Stimulated activated CD8-positive, alpha-beta memory T cell treated with anti-CD3 and anti-CD28 coated beads, Interleukin-2, amount 100 ng/mL, for 1 hour (primary cell): ENCODE measurements around the gene ALDH1L1.
"Not testable (repeated sequence)": the region's sequence is repeated elsewhere in the genome, so short reads cannot be mapped to it uniquely, and the experiment has no call there.

ENCODE experiments used
- DNase-seq, 2 donors: peaks; one replicate each; pipeline ENCODE4 v3.0.0-alpha.2; 2020; ENCODE audit warnings: low read depth in 2 of 2

The ALDH1L1 gene

DNA sequence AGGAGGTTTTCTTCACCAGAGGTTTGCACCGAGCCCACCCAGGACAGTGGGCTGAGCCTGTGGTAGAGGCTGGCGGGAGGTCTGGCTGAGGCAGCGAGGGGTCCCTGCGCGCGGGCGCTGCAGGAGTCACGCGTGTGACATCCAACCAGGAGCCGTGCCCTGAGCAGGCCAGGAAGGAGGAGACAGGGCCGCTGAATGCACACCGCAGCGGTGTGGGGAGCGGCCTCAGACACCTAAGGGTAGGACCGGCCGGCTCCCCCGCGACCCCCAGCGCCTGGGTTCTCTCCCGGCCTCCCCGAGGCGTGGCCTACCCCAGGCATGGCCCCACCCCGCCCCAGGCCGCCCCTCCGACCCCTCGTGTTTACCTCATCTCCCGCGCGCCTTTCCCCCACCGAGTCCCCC, 96.9 kb downstream of the ALDH1L1 start:
- DNase-seq, result no peak

DNA sequence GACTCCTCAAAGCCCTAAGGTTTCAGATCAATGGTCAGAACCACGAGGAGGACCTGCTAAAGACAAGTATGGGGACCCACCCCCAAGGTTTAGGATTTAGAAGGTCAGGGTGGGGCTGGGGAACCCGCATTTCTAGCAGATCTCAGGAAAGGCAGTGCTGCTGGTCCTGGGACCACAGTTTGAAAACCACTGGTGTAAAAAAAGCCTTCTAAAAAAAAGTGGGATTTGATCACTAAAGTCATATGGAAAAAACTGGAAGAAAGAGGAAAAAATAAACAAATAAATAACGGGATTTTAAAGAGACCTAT, 97.3 kb downstream of the ALDH1L1 start:
- no peak for DNase-seq

DNA sequence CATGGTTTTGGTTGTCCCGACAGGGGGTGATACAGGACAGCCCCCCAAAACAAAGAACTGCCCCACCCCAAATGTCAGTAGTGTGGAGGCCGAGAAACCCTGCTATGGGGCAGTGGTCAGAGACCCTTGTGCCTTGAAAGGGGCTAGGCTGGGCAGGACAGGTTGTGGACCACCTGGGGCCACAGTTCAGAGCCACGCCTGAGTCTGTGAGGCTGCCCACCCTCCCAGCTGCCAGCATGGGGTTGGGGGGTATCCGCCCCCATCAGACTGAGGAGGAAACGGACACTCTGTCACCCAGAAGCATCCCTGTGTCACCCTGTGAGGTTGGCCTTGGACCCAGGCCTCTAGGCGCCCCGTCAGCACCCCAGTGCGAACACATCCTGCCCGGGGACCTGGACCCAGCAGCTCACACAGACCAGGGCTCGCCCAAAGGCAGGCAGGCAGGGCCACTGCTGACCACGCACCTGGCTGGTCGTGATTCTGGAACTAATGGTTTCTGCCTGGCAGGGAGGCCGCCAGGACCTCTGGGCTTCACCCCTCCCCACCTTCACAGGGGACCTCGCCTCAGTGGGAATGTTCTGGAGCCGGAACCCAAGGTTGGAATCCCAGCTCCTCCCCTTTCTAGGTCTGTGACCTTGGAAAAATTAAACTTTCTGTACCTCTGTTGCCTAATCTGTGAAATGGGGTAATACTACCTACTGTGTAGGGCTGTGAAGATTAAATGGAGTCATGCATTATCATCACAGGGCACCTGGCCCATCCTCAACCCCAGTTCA, 97.8 kb downstream of the ALDH1L1 start:
- no peak for DNase-seq

DNA sequence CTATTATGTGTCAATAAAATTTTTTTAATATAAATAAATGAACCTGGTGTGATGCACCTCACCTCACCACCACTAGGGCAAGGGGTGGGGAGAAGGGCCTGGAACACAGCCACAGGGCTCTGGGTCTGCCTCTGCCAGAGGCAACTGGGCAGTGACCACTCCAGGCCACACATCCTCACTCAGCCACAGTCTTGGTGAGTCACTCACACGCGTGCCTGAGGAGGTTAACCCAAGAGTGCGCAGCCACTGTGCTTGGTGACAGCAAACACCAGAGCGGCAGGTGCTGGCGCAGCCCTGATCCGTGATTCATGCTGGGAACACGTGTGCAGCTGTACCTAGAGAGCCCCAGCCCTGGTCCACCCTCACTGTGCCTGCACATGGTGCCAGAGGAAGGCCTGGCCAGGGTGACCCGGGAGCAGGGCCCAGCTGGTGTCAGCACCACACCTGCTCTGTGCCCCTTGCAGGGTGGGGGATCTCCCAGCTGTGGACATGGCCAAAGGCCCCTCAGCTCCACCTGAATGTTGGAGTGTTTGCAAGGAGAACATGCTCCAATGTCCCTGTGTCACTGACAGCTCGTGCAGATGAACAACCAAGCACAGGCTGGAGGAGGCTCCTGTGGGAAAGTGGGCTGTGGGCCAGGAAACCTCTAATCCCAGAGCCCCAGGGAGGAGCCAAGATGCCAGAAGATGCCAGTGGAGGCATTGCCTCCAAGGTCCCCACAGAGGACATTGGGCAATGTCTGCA, 98.6 kb downstream of the ALDH1L1 start:
- no peak for DNase-seq

DNA sequence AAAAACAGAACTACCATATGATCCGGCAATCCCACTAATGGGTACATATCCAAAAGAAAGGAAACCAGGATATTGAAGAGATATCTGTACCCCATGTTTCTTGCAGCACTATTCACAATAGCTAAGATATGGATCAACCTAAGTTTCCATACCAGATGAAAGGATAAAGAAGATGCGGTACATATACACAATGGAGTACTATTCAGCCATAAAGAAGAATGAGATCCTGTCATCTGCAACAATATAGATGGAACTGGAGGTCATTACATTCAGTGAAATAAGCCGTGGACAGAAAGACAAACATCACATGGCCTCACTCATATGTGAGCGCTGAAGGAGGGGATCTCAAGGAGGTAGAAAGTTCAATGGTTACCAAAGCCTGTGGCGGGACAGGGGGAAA, 99.4 kb downstream of the ALDH1L1 start:
- DNase-seq, result no peak

DNA sequence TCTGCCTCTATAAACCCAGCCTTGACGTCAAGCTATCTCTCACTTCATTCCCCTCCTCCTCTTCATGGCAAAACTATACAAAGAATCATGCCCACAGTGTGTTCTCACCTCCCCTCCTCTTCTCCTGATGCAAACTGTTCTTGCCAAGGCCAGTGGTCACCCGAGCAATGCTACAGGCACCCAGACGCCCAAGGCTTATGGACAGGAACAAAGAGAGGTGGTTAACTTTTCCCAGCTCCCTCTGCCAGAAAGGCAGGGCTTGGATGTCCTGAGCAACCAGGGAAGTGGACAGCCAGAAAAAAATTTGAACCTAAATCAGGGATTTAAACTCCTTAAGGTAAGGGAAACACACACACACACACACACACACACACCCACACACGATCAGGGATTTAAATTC, 101.5 kb downstream of the ALDH1L1 start:
- DNase-seq, result no peak

DNA sequence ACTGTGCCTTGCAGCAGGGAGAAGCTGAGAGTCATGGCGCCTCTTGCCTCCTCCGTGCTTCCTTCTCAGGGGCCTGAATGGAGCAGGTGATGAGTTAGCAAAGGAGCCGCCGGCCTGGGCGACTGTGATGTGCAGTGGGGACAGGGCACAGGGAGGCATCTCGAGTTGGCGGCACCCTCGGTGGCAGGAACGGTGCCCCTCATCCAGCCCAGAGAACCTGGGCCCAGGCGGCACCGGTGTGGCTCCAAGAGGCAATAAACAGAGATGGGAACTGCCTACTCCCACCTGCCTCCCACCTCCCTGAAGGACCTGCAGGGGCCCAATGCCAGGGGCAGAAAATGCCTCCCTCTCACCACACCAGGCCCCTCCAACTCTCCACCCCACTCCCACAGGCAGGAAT, 102.6 kb downstream of the ALDH1L1 start:
- DNase-seq, result no peak

DNA sequence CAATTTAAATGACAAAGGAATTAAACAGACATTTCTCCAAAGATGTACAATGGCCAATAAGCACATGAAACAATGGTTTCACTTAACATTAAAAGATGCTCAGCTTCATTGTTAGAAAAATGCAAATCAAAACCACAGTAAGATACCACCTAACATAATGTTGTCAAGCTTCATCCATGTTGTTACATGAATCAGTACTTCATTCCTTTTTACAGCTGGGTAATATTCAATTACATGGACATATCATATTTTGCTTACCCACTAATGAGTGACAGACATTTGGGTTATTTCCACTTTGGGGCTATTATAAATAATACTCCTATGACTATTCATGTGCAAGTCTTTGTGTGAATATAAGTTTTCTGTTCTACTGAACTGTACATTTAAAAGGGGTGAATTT, 104.2 kb downstream of the ALDH1L1 start:
- no peak for DNase-seq

DNA sequence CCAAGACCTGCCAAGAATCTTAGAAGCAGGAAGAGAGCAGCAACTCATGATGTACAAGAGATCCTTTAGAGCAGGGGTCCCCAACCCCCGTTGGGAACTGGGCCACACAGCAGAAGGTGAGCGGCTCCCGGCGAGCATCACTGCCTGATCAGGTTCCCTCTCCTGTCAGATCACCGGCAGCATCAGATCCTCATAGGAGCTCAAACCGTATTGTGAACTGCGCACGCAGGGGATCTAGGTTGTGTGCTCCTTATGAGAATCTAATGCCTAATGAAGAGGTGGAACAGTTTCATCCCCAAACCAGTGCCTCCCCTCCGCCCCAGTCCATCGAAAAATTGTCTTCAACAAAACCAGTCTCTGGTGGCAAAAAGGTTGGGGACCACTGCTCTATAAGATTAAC, 110.2 kb downstream of the ALDH1L1 start:
- no peak for DNase-seq

DNA sequence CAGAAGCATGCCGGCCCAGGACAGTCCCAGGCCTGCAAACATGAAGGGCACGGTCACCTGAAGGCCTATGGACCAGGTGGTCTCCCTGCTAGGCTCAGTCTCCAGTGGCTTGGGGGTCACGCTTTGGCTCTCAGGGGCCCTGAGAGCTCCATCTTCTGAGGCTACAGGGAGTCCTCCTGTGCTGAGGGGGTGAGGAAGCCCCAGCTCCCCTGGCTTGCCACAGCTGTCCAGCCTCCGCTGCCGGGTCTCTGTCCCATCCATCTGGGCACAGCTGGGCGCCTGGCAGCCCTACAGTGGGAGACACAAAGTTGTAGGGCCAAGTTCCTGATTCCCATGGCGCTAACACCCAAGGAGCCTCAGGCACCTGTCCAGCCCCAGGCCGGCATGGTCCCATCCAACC, 112.4 kb downstream of the ALDH1L1 start:
- DNase-seq, result no peak

DNA sequence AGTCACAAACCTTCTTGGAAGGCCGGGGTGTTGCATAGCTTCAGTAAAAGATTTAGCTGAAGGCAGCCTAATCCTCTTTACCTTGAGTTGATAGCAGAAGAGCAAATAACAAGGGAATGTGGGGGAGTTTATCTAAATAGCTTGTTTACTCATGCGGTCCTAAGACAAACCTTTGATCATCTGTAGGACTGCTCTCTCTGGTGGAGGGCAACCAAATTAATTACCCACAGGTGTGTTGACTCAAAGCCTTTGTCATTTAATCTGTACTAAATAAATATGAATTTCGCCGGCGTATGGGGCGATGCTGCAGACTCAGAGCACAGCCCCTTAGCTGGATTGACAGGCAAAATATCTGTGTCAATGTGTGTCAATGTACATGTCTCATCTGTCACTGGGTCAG, 113.7 kb downstream of the ALDH1L1 start:
- DNase-seq, result not testable (repeated sequence)

DNA sequence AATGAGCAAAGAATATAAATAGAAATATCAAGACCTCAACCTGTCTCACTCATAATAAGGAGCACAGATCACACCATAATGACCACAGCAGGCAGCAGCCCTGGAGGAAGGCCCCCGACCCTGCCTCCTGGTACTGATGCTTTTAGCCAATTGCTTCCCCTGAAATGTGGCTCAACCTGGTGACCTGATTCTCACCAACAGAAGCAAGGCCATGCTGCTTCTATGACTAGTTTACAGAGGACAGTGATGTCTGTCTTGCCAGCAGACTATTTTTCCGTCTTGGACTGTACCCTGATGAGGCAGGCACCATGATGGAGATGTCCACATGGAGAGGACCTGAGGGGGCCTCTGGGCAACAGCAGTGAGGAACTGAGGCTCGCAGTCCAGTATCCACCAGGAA, 114.5 kb downstream of the ALDH1L1 start:
- DNase-seq, result no peak

DNA sequence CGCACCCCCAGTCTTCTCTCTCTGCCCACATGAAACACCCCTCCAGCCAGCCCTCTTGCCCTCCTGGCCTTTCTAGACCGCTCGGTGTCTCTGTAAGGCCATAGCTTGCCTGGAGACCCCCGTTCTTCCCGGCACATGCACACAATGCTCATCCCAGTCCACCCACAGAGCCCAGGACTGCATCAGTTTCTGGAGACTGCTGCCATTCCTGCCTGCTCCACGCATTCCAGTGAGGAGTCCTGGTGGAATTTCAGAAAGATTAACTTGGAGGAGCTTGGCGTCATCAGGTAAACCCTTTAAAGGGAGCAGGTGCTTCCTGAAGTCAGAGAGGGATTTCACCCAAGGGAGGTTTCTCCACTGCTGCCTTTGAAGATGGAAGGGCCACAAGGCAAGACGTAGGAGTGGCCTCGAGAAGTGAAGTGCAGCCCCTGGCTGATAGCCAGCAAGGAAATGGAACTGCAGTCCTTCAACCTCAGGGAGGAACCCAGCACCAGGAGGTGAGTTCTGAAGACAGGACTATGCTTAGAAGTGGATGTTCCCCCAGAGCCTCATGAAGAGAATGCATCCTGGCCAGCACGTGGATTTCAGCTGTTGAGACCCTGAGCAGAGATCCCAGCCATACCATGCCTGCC, 115.6 kb downstream of the ALDH1L1 start:
- DNase-seq, result no peak

DNA sequence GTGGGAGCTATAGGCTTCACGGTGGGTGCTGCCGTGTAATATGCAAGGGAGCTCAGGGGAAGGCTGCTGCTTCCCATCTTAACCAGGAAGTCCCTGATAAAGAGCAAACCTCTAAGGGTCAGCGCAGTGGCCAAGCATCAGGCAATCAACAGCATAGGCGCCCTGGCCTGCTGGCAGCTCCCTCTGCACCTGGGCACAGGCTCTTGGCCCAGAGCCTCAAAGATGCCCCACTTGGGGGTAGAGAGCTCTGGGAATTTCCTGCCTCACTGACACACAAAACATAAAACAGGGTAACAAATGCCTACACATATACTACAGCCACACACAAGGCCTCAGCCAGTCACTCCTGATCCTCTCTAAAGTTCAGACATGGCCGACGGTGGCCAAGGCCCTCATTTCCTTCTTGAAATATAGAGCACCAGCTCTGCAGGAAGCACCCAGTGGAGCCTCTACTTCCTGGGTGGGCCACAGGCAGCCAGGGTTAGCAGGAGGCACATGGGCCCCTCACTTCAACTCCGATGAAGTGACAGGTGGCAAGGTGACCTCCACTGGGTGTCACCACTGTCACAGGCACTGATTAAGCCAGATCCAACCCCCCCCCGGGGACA, 116.9 kb downstream of the ALDH1L1 start:
- DNase-seq, result no peak

DNA sequence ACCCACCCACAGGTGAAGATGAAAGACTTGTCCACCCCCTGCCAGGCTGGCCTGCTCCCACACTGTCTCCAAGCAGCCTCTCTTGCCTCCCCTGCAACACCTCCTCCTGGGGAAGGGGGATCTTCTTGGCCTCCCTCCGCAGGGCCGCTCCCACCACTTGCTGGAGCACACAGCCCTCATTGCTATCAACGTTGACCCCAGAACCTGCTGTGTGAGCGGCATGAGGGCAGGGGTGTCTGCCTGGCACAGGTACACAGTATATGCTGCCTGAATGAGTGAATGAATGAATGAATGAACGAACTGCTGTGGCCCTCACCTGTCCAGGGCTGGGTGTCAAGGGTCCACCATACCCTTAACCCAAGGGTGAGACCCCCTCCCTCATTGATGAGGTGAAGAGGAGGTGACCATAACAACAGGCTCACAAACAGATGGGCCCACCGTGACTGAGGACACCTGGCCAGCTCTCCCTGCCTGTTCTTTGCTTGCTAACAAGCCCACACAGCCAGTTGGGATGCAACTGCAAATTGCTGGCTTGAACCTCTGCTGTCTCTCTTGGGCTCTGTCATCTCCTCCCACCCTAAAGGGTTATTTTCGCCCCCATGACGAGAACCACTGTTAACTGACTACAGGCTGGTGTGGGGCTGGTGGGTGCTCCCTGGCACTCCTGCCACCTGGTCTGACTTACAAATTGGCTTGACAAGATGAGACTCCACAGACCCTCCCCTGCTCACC, 118.9 kb downstream of the ALDH1L1 start:
- DNase-seq, result no peak

DNA sequence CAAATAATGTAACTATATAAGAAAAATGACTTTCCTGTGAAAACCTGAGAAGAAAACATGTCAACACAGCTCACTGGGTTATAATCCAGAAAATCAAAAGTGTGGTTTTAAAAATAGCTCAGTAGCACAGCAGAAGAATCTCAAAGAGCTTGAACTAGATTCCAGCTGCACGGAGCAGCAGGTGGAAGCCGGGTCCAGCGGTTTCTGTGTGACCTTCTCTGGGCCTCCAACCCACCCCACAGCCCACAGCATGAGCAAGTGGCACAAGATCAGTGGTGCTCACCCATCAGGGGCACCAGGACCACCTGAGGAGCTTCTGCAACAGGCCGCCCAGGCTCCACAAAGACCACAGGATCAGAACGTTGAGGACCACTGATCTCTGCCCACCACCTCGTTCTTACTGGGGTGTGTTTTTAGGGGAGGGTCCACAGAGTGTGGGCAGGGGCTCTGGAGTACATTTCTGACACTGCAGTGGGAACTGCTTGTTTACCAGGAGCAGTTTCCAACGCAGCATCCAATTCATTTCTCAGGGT, 119.7 kb downstream of the ALDH1L1 start:
- DNase-seq, result no peak

DNA sequence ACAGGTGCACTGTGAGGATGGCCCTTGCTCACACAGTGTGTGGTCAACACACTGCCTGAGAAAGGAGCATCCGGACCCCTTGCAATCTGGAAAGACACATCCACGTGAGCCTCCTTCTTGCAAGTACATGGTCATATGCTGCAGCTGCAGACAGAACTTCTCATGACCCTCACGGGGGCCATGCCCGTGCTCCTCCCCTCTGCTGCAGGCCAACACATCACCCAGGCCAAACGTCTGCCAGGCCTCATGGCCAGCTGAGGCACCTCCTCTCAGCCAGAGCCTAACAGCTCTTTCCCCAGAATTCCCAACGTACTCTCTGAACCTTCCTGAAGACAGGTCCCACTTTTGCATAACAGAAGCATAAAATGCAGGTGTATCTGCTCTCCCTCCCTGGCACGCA, 121.7 kb downstream of the ALDH1L1 start:
- DNase-seq, result no peak

DNA sequence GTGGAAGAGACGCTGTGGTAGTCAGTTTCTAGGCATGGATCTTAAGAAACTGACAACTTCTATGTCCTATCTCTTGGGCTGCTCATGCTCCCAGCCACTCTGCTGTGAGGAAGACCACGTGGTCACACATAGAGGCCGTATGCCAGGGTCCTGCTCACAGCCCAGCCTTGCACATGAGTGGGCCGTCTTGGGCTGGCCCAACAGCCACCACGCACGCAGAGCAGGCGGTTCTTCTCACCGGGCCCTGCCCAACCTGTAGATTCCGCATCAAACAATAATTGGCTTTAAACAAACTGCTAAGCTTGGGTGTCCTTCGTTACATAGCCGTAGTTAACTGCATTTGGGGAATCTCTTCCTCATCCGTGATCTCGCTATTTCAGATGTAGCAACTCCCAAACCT, 122.5 kb downstream of the ALDH1L1 start:
- DNase-seq, result no peak

DNA sequence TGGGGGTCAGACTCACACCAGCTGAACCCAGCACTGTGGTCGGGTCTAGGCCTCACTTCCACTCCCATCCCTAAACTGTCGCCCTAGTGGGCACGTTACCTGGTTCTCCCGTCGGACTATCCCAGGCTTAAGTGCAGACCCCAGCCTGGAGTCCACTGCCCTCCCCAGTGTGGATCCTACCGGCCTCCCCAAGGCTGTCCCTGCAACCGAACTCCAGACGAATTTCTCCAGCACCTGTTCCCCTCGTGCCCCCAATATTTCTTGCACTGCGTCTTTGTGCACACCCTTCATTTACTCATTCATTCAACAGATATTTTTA, 122.9 kb downstream of the ALDH1L1 start:
- DNase-seq, result no peak

DNA sequence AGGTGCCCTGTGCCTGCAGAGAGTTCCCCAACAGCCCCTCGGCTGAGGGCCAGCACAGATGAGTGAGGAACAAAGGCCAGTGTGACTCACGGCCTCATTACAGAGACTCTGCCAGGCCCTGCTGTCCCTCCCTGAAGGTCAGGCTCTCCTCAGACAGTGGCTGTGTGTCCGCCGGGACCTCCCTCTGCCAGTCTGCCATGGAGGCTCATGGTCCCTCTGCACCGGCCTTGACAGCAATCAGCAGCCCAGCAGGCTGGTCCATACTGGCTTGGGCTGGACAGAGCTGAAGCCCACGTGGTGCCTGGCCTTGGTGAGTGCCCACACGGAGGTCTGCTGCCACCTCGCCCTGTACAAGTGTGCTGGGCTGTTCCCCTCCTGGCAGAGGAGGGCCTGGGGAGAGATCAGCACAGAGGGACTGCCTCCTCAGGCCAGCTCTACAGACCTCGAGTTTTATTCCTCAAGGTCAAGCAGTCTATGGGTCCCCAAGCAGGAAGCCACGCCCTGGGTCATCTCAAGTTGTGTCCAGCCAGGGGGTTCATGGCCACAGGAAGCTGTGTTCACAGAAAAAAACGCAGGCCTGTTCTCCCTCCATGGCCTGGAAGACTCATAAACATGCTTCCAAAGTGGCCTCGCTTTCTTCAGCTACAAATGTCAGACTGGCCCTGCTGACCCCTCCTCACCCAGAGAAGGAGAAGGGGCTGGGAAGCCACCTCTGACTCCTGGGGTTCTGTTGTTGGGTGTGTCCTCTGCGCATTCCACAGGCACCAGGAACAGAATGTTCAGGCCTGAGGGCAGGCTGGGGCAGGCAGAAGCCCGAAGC, 123.5 kb downstream of the ALDH1L1 start:
- DNase-seq, result no peak

DNA sequence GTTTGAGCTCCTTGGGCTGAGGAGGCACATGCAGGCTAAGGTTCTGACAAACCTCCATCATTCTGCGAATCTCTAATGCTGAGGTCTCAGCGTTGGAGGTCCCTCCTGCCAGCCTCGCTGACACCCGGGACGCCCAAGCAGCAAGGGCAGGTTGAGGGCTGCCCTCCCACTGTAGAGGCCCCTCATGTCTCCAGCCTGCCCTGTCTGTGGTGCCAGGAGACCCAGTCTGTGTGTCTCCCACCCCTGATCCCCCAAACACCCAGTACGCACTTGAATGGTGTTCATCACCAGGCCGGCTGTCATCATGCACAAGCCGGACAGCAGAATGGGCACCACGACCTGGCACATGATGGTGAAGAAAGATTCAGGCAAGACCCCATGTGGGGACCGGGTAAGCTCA, 124.3 kb downstream of the ALDH1L1 start:
- DNase-seq, result no peak
